DMS 273 (cell line): ENCODE measurements around the gene MARVELD1.

ENCODE experiments used
- DNase-seq: peaks from one replicate; lab custom pipeline; 2025; ENCODE audit not compliant: unreplicated experiment; lab: John Stamatoyannopoulos, UW

MARVELD1 gene

DNA sequence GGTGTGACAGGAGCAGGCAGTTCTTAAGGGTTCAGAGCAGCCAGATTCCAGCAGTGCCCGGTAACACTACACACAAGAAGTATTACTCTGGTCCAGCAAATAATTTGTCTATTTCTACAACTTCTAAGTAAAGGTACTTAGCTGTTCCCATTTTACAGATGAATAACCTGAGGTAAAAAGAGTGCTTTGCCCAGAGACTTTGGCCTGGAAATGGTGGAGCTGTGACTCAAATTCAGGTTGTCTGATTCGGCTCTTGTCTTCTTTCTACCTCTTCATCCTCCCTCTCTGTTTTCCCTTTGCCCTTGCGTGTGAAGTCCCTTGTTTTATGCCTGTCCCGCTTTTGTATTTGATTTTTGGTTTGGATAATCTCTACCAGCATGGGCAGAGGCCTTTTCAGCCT, 41.2 kb downstream of the MARVELD1 start:
- DNase-seq = no peak

DNA sequence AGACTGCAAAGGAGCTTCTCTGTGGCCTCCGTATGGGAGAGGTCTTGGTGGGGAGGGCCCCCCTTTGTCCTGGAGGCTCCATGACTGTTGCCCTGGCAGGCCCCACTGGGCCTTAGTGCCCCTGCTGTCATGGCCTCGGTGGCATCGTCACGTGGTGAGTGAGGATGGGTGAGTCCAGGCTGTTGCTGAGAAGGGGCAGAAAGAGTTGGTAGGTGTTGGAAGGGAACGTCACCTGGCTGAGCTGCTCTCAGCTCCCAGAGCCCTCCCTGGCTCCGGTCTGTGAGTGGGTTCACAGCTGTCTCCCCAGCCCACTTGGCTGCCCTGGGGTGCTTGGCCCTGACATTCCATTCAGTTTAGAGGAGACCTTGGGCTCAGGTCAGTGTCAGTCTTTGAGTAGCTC, 42.2 kb downstream of the MARVELD1 start:
- DNase-seq = no peak

DNA sequence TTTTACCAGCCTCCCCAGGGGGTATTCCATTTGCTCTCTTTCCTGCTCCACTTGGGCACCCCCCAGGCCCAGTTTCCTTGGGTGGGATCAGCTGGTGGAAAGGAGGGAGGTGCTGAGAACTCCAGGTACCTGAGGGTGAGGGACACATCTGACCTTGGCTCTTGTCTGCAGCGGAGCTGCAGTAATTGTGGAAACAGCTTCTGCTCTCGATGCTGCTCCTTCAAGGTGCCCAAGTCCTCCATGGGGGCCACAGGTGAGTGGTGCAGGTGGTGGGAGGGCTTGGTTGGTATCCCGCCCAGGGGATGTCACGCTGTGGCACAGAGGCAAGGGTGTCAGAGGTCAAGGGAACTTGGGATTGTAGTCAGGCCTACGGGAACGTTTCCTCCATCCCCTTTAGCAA, 43.9 kb downstream of the MARVELD1 start:
- no peak for DNase-seq

DNA sequence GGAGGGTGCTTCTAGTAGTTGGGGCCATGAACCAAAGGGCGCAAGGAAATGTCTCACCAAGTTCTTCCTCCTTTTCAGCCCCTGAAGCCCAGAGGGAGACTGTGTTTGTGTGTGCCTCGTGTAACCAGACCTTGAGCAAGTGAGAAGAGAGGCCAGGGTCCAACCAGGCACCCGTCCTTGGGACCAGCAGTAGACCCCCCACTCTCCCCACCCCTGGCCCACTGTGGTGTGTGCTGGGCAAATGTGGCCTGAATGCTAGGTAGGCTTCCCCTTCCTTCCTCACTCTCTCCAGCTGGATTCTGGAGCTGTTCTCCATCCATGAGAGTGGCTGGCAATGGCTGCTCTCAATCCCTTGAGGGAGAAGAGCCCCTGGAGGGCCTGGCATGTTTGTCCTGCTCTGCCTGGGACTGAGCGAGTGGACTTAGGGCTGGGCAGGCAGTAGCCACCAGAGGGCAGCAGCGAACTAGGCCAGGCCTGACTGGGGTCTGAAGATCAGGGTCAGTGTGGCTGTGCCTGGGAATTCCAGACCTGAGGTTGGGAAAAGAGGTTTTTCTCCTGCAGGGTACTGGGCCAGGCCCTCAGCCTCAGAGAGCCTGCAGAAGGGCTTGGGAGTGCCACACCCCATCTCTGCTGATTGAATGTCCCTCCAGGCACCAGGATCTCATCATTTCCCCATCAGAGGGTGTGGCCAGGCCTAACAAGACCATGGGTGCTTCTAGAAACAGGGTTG, 45.8 kb downstream of the MARVELD1 start:
- peak; percentile 75 for DNase-seq

DNA sequence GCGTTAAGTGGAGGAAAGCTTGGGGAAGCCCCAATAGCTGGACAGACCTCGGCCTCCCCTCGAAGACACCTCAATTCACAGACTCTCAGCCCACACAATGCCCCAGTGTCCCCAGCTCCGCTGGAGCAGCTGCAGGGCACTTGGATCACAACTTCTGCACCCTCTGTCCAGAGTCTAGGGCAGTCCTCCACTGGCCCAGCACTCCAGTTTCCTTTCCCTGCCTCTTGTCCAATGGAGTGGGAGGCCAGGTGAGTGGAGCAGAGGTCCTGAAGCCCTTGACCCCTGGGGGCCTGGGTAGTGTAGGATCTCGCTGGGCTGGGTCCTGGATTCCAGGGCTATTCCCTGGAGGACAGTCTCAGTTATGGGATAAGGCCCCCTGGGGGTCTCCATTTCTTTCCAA, 46.4 kb downstream of the MARVELD1 start:
- DNase-seq = no peak

DNA sequence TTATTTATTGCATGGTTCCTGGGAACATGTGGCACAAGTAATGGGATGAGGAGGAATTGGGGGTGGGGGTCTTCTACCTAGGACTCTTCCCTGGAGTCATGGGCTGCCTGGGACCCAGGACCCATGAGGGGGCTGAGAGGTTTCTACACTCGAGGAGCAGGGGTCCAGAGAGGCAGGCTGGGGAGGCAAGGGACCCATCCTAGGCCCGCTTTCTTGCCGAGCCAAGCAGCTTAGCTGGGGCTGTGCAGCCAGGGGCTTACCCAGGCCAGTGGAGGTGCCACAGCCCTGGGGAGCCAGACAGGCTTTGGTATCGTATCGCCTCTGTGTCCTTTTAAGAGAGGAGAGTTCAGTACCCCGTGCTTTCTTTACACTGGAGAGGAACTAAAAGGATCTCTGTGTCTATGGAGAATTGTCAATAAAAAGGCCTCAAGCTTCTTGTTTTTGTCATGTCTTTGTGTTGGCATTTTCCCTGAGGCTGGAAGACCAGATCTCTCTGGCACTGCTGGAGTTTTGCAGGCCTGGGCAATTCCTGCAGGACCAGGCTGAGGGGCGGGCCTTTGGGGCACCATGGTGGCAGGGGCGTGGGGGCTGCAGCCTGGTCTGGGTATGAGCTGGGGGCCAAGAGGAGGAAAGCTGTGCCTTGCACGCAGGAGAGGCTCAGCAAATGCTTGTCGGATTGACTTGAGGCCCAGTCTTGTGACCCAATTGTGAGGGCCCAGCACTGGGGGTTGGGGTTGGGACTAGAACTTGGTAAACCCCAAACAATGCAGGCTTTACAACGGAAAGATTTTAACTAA, 47.1 kb downstream of the MARVELD1 start:
- no peak for DNase-seq

DNA sequence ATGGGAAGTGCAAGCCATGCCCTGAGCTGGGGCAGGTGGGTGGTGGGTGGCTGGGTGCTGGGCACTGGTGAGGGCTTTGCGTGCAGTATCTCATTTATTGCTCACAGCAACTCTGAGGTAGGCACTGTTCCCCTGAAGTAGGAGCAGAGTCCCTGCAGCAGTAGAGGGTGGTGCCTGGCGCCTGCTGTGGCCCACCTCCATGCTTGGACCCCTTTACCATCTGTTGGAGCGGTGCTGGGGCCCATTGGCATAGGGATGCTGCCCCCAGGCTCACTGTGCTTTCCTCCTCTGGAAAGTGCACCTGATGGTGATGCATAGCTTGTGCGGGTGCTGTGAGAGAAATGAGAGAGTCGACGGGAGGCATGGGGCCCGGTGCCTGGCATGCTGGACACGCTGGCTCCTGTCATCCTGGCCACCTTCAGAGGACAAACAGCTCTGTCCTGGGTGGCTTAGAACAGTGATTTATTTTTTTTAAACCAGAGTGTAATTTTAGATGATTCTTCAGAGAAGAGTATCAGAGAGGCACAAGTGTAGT, 47.9 kb downstream of the MARVELD1 start:
- DNase-seq = no peak

DNA sequence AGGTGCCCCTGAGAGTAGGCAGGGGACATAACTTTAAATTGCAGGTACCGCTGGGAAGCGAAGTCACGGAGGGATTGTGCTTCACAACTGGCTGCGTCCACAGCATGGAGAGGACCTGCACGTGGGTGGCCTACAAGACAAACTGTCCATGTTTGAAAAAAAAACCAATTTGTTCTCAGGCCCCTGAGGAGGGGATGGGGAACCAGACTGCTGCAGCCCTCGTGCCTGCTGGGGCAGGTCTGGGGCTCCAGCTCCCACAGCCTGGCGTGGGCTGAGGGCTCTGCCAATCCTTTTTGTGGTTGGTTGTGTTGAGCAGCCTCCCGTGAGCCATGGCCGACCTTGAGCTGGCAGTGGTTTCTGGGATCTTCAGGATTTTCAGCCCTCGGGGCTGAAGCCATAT, 48.5 kb downstream of the MARVELD1 start:
- no peak for DNase-seq

DNA sequence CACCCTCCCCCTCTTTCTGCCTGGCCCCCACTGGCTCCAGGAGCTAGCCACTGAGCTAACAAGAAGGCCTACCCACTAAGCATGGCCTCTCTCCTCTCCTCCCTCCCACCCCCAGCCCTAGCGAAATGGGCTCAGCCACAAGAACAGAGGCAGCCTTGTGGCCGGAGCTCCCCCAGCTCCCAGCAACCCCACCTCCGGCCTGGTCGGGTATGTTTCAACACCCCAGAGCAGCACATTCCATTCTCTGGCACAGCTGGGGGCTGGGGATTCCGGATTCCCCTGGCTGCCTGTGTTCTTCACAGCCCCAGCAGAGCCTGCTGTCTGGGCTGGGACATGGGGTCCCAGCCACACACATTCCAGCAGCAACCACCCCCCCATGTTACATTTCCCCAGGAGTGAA, 49.3 kb downstream of the MARVELD1 start:
- DNase-seq = no peak

DNA sequence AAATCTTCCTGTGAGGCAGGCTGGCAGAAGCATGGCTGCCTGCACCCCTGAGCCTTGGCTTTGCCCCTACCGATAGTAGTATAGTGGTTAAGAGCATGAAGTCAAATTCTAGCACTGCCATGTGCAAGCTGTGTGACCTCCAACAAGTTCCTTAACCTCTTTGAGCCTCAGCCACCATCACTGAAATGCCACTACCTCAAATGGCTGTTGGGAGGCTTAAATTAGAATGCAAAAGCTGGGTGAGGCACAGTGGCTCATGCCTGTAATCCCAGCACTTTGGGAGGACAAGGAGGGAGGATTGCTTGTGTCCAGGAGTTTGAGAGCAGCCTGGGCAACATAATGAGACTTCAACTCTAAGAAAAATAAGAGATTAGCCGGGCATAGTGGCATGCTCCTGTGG, 49.9 kb downstream of the MARVELD1 start:
- DNase-seq = no peak

DNA sequence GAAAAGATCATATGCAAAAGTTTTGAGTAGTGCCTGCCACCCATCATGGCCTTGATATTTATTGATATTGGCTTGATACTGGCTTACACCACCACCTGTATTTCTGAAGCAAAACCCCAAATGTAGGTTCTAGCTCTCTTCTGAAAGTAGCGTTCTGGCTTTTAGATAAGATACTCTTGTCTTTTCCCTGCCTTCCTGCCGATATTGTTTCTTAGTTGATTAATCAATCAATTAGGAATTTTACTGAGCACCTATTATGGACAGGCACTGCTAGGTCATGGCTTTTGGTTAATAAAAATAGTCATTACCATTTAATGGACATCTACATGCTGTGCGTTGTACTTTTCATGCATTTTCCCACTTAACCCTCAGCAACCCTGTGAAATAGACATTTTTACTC, 50.4 kb downstream of the MARVELD1 start:
- DNase-seq = no peak

DNA sequence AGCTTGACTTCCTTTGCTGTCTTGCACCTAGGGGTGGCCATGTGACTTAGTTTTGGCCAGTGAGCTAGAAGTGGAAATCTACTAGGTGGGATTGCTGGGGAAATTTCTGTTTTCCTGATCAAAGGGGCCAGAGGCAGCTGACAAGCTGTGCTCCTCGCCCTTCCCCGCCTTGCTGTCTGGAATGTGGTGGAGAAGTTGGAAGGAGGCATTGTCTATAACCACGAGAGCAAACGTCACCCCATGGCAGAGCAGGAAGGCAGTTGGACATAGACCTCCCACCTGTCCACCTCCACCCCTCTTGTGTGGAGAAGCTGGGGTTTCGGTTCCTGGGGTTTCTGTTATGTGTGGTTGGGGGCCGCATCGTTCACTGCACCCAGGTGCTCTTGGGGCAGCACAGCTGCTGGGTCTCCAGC, 51.0 kb downstream of the MARVELD1 start:
- no peak for DNase-seq

DNA sequence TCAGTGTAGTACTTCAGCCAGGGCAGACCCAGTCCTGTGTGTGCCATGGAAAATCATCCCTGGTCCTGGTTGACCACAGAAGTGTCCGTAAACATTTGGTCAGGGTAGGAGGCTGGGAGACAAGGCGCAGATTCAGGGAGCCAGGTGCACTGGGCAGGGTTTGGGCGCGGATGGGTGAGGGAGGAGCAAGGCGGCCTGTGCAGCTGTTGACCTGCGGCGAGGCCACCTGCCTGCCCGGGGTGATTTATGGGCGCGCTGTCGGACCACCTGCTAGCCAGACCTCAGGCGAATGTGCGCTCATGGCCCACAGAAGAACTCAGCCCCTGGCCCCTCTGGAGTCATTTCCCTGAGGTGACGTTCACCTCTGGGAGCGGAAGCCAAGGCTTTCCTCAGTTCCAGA, 51.7 kb downstream of the MARVELD1 start:
- peak; percentile 70 for DNase-seq

DNA sequence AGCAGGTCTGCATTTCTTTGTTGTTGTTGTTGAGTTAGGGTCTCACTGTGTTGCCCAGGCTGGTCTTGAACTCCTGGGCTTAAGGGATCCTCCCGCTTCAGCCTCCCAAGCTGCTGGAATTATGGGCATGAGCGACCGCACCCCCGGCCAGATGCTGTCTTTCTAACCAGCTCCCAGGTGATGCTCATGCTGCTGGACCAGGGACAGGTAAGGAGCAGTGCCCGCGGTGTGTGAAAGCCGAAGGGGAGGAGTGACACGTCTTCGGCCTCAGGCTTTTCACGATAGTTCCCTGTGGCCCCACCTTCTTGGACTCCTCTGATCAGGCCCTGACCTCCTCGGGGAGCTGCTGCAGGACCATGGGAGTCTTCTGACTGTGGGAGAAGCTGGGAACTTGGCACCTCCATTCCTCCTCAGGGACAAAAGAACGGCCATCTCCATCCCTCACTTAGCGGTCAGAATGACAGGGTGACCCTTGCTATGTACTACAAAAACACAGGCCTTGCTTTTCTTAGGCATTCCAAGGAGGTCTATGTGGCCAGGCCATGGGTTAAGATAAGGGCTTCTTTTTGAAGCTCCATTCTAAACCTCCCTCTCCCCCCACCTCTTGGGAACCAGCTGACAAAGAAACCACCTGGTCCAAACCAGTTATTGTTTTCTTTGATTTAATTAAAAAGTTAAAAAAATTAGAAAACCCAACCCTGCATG, 52.7 kb downstream of the MARVELD1 start:
- DNase-seq = no peak

DNA sequence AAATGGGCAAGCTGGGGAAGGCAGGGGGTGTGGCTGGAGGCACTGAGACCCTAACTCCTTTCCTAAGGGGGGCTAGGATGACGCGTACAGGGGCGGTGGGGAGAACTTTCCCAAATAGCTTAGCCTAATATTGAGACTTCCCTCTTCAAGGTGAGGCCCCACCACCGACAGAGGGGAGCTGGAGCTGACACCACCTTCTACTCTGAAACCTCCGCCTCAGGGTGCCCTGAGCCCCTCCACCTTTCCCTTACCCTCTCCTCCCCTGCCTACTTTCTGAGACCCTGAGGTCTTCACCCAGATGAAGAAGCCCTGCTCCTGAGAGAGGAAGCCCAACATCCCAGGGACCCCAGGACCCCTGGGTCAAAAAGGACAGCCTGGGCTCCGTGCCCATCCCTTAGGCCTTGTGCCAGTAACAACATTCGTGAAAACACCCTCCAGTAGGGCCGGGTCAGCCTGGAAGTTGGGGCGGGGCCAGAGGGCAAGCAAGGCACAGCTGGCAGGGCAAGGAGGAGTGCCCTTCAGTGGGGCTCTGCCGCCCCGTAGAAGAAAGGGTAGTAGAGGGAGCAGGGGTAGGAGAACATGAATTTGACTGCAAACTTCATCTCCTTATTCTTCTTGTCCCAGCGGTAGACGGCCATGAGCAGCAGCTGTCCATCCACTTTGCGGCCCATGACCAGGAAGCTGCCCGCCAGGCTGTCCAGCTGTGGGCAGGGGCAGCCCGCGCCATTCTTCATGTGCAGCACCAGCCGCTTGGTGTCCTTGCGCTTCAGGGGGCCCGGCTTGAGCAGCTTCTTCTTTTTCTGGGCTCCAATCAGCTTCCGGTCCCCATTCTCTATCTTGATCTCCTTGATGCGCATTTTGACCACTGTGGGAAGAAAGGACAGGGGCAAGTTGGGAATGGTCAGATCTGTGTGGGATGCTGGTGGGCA, 53.7 kb downstream of the MARVELD1 start:
- DNase-seq = no peak
